EH (cell line): ENCODE results near the gene DNM3.

Experiments used
- DNase-seq: peaks from one replicate; pipeline ENCODE4 v3.0.0-alpha.2; 2015; ENCODE audit warnings: low read depth

Gene DNM3

DNA sequence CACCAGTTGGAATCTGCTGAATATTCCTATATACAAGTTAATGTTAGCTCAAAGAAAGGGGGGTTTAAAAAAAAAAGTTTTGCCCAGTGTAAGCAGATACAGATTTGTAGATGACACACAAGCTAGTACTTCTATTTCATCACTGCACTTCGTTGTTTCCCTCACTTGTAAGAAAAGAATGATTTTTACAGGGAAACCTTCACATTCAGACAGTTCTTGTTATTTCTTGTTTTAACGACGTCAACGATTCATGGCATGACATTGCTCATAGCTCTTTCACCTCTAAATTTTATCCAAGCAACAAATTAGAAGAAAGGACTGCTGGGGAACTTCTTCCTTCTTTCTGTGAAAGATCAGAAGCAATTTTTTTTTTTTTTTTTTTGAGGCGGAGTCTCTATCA is 553.5 kb downstream of the DNM3 start:
- peak; percentile 53 for DNase-seq

DNA sequence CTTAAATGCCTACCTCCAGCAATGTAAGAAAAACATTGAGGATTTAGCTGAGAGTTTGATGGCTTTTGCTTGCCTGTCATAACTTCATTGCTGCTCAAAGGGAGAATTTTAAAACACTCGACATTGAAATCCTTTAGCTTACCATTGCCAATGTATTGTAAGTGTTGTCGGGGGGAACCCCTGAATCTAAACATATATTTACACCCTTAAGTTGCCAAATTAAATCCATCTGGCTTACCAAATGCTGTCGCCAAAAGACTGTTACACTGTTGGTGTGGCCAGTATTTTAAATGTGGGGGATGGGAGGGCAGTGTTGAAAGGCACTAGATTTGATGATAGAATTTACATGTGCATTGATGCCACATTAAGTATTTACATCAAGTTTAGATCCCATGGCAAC is 554.3 kb downstream of the DNM3 start:
- DNase-seq = no peak

DNA sequence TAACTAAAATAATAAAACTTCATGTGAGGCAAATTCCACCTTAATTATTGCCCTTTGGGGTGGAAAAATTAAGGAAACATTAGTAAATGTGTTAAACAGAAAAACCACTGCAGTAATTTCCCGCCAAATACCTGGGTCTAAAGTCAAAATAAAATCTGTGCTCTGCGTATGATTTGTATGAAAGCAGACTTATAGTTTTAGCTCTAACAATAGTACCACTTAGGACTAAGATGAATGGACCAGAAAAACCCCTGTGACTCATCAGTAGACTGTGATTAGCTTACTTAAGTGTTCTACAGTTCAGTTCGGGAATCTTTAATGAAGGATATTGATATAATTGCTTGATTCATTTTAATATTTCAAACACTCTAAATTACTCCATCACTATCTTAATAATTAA is 555.9 kb downstream of the DNM3 start:
- DNase-seq = peak; percentile 42

DNA sequence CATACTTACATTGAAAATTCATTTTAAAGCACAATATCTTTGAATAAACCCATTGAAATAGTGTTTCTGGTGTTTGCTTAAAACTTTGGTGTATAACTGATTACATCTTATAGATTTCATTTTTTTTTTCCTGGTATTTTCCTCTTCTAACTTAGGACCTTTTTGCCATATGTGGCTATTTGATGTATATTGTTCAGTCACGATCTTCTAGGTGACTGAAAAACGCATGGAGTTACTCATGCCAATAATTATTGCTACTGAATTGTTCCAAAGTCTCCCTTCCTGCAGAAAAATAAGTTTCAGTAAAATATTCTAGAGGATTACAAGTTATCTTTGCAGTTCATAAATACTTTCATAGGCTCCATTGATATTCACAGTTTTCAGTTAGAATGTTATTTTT is 556.3 kb downstream of the DNM3 start:
- no peak for DNase-seq

DNA sequence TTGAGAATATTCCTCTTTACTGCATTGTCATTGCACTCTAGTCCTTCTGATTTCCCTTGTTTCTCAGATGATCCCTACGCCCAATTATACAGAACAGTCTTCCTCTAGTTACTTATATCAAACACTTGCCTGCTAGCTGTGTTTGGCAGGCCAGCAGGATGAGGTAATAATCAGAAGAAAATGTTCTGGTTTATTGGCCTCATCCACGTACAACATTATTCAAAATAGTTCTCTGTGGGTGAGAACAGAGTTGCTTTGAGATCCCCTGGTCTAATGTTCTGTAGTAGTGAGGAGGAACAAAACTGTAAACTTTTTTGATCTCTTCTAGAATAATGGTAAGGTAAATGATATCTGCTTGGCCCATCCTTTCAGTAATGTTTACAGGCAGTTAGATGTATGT is 556.9 kb downstream of the DNM3 start:
- DNase-seq = peak; percentile 36

DNA sequence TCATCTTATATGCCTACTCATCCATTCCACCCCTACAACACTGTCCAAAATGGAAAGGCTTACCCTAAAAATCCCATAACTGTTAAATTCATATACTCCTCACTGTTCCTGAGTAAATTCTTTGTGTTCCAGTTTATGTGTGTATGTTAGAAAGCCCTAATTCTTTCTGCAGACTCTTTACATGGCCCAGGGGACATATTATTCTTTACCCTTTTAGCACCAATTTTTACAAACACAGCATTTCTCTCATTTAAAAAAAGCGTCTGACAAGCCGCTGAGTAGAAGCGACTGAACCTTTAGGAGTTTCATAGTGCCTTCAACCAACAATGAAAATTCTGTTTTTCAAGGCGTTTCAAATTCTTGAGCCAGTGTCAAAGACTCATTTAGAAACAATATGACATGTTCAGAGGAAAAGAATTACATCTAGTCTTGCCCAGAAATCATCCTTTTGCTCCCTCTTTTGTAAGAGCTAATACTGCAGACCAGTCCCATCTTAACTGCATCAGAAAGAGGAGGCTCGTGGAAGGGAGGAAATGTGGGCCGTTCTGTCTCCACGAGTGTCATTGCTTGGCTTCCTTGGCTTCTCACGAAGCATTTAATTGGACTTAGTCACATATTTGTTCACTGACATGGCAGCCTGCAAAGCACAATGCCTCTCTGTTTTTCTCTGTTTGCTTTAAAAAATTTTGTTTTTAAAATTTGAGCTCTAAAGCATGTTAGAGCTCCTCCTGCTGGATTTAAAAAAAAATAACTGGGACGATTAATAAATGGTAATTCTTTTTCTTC is 557.9 kb downstream of the DNM3 start:
- peak; percentile 98 for DNase-seq

DNA sequence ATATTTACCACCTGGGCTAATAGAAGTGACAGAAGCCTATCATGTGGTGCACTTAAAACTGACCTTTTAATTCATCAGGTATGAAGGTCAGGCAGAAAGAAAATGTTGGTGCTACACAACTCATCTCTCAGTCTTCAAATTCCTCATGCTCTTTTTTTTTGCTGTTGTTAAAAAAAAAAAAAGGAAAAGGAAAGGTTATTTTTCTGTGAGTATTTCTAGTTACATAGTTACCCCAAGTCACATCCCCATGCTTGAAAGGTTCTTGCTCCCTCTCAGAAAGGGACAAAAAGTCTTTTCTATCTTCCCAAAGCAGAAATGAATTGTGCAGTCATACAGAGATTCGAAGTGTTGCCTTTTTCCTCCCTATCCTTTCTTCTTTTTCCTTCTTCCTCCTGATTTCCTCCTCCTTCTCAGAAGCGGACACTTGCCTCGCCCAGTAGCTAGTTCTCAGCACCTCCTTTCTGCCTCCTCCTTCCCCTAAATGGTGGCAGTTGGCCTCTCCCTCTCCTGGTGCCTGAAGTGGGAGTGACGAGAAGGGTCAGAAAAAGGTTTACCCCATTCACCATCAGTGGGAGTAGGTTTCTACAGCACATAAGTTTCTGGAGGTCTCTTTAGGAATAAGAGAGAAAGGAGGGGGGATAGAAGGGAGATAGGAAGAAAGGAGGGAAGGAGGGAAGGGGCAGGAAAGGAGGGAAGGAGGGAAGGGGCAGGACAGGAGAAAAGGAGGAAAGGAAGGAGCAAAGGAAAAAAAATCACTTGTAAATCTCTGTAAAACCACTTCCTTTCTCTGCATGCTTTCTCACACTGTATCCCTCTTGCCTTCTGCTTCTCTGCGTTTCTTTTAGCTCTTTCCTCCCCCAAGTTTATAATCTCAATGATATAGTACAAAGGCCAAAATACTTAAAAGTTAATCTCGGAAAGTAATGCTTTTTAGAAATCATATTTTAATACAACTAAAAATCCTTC is 558.7 kb downstream of the DNM3 start:
- DNase-seq = no peak

DNA sequence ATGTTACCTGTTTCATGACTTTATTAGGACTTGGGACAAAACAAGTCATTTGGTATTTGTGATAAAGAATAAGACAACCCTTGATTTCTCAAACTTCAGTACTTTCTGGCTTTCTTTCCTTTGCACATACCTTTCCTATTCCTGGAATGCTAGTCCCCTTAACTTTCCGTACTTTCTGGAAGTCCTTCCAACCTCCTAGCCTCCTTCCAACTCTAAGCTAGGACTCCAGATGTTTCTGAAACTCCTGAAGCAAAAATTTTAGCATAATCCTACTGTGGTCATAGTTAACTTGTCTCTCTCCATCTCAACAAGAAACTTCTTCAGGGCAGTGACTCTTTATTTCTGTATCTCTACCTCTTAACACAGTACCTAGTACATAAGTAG is 559.4 kb downstream of the DNM3 start:
- no peak for DNase-seq

DNA sequence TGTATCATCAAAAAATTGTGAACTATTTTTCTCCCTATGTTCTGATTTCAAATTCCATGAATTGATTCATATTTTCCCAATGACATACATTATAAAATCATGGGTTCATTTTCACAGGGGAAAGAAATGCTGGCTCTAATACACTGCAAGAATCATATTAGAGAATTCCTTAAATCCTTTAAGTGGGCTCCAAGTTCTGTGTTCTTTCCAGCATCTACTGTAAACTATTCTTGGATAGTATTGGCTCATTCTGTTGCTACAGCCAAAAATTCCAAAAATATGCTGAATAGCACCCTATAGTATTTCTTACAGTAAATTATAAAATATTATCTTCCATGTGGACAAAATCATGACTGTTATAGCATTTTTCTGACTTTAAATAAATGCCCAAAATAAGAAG is 560.2 kb downstream of the DNM3 start:
- no peak for DNase-seq

DNA sequence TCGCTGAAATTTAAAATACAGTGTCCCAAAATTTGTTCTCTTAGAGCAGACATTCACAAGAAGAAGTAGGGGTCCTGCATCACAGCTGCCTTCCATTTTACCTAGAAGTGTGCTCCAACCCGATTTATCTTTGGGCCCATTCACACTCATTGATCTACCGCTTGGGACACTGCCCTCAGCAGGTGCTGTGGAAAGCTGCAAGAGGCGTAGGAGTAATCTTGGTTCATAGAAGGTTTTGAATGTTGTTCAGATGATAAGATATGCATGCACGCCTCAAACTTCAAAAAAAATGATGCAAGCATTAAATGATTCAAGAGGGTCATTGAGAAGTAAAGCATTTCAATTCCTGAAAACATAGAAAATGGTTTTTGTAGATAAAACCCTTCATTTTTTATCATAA is 560.6 kb downstream of the DNM3 start:
- no peak for DNase-seq

DNA sequence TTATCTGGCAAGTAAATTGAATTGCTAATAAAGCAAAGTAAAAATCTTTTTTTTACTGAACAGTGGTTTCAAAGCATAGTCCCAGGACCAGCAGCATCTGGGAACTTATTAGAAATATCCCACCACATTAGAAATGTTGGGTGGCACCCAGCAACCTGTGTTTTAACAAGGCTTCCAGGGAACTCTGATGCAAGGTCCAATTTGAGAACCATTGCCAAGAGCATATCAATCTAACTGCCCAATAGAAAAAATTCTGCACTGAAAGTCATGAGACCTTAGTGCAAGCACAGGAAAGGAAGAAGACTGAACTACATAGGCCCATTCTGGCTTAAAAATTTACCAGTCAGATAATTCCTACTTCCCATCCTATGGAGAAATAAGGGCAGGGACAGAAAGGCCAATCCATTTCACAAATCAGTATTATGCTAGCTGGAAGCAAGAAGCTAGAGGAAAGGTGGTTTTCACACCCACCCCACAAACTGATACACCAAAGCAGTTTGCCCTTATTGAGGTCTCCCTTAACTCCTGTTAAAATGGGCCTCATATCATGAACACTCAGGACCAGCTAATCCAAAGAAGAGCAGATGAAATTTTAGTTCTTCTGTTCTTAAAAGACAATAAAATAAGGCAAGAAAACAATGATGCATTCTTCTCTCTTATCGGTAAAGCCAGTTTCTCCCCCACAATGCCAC is 561.7 kb downstream of the DNM3 start:
- no peak for DNase-seq

DNA sequence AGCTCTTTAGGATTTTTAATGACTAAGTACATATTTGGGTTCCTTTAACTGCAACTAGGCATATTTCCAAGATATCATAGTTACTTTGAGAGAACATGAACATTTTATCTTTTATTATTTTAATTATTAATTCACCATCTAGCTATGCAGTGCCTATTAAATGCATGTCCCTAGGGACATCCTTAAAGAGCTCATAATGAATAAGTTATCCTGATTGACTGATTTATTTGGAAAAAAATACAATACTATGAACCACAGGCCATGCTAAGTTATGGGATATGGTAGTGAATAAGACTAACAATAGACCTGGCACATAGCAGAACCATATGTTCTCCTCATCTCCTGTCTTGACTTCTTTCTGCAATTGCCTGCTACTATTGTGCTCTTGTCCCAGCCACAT is 562.8 kb downstream of the DNM3 start:
- peak; percentile 54 for DNase-seq

DNA sequence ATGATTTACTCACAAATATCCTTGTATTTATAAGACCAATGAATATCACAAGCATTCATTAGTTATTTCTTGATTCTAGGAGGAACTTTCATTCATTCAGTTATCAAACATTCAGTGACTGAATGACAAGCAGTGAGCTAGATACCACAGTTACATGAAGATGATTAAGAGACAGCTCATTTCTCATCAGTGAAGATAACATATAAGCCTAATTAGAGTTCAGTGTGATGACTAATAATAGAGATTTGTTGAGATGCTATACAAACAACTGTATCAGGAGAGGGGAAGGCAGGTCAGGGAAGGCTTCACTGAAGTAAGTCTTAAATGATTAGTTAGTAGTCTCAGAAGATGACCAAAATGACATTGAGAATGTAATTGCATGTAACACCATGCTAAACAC is 564.6 kb downstream of the DNM3 start:
- peak; percentile 47 for DNase-seq

DNA sequence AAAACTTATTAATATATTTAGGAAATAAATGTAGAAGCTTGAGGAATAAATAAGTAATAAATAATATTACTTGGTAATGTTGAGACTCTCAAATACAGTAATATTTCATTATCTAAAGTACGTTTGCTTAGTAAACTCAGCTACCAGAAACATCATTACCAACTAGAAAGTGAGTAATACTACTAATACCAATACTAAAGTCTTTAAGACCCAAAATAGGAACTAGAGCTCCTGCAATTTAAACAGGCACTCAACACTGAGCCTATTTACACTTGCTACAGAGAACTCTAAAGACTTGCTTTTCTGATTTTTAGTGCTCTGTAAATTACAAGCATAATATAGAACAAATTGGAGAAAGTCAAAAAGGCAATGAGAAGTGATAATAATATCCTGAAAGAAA is 565.7 kb downstream of the DNM3 start:
- DNase-seq = no peak

DNA sequence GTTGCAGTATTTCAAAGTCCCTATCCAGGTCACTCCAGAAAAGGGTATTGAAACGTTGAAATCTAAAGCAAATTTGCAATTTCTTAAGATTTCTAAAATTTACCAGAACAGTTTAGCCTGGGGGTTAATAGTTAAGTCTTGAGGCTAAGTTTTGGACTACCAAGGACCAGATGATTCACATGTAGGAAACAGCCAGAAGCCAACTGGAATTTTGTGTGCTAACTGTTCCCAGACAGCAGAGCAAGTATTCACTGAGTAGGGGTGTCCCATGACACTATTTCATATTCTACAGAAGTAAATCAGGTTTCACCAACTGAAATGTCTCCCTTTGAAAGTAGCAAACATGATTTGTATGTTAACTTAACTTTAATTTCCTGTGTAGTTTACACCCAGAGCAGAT is 567.7 kb downstream of the DNM3 start:
- DNase-seq = peak; percentile 74

DNA sequence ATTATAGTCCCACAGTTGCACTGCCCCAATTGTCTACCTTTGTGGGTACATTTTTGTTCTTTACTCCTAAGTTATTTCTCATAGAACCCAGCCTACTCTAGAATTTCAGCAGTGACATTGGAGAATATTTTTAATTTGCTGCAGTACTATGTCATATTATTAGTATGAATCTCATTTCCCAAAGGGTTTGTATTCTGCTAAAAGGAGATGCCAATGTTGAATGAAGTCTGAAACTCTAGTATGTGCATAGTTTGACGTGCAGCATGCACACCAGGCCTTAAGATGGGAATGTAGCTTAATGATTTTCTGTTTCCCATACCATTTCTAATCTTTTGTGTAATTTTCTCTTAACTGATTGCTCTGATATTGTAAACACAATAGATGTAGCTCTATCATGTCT is 568.7 kb downstream of the DNM3 start:
- no peak for DNase-seq

DNA sequence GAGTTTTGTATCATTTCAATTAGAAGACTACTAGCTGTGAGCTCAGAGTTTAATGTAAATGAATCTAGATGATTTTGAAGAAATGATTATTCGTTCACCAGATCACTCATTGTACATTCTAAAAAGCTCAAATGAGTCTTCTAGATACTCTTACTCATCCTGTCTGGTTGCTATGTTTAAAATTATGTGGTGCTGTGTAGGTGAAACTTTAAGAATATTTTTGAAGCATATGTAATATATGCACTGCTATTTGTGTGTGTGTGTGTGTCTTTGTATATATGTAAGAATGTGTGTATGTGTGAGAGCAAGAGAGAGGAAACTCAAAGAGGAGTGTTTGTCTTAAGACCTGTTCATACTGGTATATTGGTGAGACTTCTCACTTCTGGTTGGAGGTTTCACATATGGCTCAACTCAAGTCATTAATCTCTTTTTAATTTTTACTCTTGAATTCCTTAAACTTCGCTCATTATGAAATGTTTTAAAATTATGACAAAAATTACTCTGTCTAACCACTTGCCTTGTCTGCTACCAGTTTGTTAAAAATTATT is 570.6 kb downstream of the DNM3 start:
- DNase-seq = no peak

DNA sequence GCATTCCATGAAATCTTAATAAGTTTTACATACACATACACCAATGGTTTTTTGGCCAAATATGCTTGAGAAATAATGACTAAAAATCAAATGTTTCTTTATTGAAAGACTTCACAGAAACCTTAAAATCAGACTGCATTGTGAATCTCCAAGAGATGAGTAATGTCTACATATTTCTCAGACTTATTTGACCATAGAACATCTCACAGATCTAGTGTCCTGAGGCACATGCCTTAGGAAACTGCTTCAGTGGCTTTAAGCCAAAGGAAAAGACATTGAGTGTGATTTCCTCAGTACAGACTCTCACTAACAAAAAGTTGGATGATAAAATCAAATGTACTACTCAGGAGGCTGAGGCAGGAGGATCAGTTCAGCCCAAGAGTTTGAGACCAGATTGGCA is 573.0 kb downstream of the DNM3 start:
- peak; percentile 85 for DNase-seq

DNA sequence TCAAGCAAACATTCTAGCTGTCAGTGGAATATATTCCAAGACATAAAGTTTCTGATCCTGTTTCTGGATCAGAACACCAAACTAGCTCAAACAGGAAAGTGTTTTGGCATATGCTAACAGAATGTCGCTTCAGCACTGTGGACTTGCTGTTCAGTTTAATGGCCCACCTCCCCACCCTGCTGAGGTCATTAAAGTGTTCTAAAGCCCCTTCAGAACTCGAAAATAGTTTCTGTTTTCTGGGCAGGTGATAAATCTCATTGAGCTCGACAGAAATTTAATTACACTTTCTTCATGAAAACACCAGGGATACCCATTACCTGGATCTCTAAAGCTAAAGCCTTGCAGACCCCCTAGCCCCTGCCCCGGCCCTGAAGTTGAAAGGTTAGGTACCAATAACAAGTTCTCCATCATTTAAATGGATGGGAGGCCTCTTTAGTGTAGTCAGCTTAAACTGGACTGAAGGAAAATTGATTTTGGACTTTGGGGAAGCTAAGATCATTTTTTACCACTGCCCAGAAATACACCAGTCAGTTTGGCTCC is 575.3 kb downstream of the DNM3 start:
- DNase-seq = no peak

DNA sequence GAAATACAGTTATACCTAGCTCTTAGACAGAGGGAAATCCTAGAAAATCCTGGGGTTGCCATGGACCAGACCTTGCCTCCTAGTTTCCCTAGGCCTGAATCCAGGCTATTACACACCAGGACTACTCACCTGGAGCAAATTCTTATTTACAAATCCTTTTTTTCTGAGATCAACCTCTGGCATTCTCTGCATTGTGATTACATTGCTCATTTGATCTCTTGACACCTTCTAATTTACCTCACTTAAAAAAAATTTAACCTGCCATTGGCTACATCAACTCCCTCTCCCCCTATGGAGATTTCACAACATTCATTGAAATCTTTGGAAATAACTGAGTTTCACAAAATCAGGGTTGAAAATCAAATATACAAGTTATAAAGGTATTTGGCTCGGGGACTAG is 576.3 kb downstream of the DNM3 start:
- no peak for DNase-seq

DNA sequence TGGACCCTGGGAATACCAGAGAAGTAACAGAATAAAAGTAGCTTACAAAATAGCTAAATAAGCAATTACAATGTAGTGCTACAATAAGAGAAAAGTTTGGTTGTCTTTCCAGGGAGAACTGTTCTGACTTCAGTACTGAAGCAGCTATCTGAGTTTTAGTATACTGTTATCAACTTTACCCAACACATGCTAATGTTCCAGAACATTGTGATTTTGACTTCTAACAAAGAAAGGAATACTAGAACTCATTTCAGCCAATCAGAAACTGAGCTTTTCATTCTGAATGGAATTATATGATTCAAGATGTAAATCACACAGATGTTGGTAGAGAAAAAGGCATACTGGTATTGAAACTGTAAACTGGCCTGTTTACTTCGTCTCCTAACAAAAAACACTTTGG is 579.1 kb downstream of the DNM3 start, which contains the start of gene C1orf105:
Gene C1orf105, plus strand, starts transcription at position 301 of the 400 bp plus-strand sequence. CDS start 201 bp downstream, outside the sequence.
- no peak for DNase-seq
